Breast epithelium (tissue), 4 donors: ENCODE measurements around the gene TBC1D20. TPM values are rescaled to one million over a fixed set of nuclear protein-coding genes. Genes with fewer than 3 reads are reported as not detected.

Experiments
- DNase-seq, 2 donors: peaks; one replicate each; pipeline ENCODE4 v3.0.0-alpha.2; 2019; ENCODE audit warnings: low spot score in 2 of 2
- H3K27ac ChIP-seq, 2 donors: fragments of 200-600 bp; sonication (generic) in 1 of 2; one replicate each; pipeline ENCODE4 v1.5.1; 2016 to 2019; ENCODE audit warnings: mild to moderate bottlenecking in 1 of 2
- H3K27me3 ChIP-seq, 2 donors: fragments of 200-600 bp; sonication (generic) in 1 of 2; one replicate each; pipeline versions ENCODE4 v1.5.1 to v1.6.0; 2017 to 2019; ENCODE audit warnings: control low read depth in 1 of 2, mild to moderate bottlenecking in 1 of 2
- H3K36me3 ChIP-seq: fragments of 200-600 bp; one replicate; pipeline ENCODE4 v1.5.1; 2019
- H3K4me1 ChIP-seq, 2 donors: fragments of 200-600 bp; sonication (generic); one replicate each; pipeline ENCODE4 v1.5.1; 2016 to 2019; ENCODE audit warnings: control low read depth in 1 of 2
- H3K4me3 ChIP-seq, 3 donors: fragments of 200-600 bp; sonication (generic); 1 replicate in 2 of 3; 2 replicates in 1 of 3; pipeline ENCODE4 v1.5.1; 2016 to 2019; ENCODE audit warnings: mild to moderate bottlenecking in 3 of 3, moderate library complexity in 2 of 3
- H3K9me3 ChIP-seq, 2 donors: fragments of 200-600 bp; sonication (generic) in 1 of 2; one replicate each; pipeline ENCODE4 v1.5.1; 2016 to 2019; ENCODE audit warnings: control low read depth in 1 of 2
- POLR2A ChIP-seq: fragments of 450-650 bp; IDR thresholded peaks from one replicate; pipeline ENCODE4 v1.6.1; 2016; ENCODE audit warnings: antibody characterized with exemption, mild to moderate bottlenecking, moderate library complexity
- POLR2AphosphoS5 ChIP-seq, 3 donors: sonication (generic); formaldehyde crosslinking; IDR thresholded peaks; one replicate each; pipeline ENCODE4 v1.6.1; 2017; ENCODE audit warnings: antibody characterized with exemption in 3 of 3
- intact Hi-C: fragments of 100-400 bp; cut with DNase I; formaldehyde crosslinking; loops from one replicate; pipeline ENCODE4 v1.15.1; 2023; ENCODE audit warnings: low total_unique reads
- total RNA-seq, 3 donors: library from RNA; depleted of rRNA; stranded (reverse); fragments of >200 nt; gene quantifications; one replicate each; pipeline ENCODE4 v1.1.0, GENCODE V29; 2016
- TF ChIP-seq, protein P1 (sequence below), 3 donors: fragments of 450-650 bp; IDR thresholded peaks; one replicate each; pipeline ENCODE4 v1.5.1; 2016 to 2017; ENCODE audit warnings: antibody characterized with exemption in 3 of 3, mild to moderate bottlenecking in 3 of 3, moderate library complexity in 3 of 3

TBC1D20 gene
- total RNA-seq, 3 donors from 2014 or later, result 37.7 to 56.6 (median 42.3) TPM

DNA sequence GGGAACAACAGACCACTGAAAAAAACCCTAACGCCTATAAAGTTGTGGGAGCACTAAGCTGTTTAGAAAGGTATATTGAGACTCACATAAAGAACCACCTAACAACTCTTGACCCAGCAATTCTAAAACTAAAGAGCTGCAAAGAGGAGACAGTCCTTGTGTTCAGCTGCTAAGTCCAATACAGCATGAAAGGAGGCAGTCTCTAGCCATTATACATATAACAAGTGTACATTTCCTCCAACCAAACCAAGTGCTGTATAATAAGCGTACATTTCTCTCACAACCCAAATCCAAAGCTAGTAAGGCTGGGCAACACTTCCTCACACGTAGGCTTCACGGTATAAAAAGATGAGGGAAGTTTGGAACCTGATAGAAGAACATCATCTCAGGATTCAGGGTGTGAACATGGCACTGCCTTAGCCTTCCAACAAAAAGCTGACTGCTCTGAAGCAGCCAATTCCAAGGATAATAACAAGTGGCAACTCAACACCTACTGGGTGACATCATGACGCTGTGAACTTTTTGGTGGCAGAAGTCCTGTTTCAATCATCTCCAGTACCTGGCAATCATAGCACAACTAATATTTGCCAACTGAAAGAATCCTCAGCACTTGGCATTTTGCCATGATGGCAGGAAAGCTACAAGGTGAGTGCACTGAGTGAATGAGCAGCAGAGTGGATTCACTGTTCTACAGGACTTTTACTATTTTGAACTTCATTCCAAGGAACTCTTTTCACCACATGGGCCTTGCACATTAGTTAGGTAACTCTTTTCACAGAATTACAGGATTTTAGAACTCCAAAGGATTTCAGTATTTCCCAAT lies 16.6 kb downstream of the TBC1D20 start:
- H3K4me3 ChIP-seq, result no peak overlapping the region
- H3K4me1 ChIP-seq, result no peaks in the 10 kb centered on the region
- TF ChIP-seq POLR2AphosphoS5 (IDR thresholded peaks at IDR 0.05) (no peak), POLR2A (no peak)
- TF ChIP-seq, protein P1, sequence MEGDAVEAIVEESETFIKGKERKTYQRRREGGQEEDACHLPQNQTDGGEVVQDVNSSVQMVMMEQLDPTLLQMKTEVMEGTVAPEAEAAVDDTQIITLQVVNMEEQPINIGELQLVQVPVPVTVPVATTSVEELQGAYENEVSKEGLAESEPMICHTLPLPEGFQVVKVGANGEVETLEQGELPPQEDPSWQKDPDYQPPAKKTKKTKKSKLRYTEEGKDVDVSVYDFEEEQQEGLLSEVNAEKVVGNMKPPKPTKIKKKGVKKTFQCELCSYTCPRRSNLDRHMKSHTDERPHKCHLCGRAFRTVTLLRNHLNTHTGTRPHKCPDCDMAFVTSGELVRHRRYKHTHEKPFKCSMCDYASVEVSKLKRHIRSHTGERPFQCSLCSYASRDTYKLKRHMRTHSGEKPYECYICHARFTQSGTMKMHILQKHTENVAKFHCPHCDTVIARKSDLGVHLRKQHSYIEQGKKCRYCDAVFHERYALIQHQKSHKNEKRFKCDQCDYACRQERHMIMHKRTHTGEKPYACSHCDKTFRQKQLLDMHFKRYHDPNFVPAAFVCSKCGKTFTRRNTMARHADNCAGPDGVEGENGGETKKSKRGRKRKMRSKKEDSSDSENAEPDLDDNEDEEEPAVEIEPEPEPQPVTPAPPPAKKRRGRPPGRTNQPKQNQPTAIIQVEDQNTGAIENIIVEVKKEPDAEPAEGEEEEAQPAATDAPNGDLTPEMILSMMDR (IDR thresholded peaks at IDR 0.05), result no peak
- DNase-seq, result no peak
- intact Hi-C loops, result loop anchor here (10.0 kb wide), 1 partner anchor 1229 kb away; no protein-coding TSS in a partner anchor
- H3K9me3 ChIP-seq, result no peaks in the 10 kb centered on the region
- H3K27me3 ChIP-seq, result no peaks in the 10 kb centered on the region
- H3K27ac ChIP-seq, result no peak overlapping the region
- no peaks in the 10 kb centered on the region for H3K36me3 ChIP-seq

DNA sequence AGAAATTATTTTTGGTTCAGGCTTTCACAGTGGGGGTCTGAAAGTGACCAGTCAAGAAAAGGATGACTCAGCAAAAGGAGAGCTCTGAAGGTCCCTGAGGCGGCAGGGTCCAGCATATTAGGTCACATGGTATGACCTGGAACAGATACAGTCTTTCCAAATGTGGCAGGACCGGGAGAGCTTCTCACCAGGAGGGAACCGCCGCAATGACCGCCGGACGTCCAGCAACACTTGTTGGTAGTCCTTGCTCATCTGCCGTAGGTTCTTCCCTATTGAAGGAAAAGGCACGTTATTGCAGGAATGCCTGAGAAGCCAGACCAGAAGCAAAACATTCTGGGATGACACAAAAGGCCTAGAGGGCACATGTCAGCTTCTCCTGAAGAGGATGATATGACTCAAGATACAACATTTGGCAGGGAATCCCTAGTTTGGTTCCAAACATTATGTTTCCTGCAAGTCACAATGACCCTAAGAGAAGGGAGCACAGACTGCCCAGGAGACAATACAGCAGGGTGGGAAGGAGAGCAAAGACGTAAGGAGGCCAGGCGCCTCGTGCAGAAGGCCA lies 17.4 kb downstream of the TBC1D20 start:
- H3K36me3 ChIP-seq, result no peaks in the 10 kb centered on the region
- intact Hi-C loops, result loop anchor here (10.0 kb wide), 1 partner anchor 1230 kb away; no protein-coding TSS in a partner anchor

DNA sequence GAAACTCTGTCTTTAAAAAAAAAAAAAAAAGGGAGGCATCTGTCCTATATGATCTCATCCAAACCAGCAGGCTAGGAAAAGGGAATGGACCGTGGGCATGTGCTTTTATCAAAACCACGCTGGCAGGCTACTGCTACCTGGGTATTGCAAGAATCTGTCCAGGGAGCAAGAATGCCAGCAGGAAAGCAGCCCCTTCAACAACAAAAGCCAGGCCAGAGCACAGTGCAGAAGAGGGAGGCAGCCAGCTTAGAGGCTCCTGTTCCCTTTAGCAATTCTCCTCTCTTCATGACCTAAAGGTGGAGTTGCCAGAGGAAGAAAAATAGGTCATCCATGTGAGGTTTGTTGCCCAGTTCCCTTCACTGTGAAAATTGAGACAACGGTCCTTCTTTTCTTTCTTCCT lies 18.2 kb downstream of the TBC1D20 start:
- TF ChIP-seq, protein P1 (IDR thresholded peaks at IDR 0.05), result no peak
- TF ChIP-seq POLR2A (no peak), POLR2AphosphoS5 (IDR thresholded peaks at IDR 0.05) (no peak)
- peak in 1 of 2 donors; percentile 7 for DNase-seq
- no peaks in the 10 kb centered on the region for H3K4me1 ChIP-seq
- H3K27me3 ChIP-seq, result no peaks in the 10 kb centered on the region
- H3K4me3 ChIP-seq, result no peak overlapping the region
- no peaks in the 10 kb centered on the region for H3K36me3 ChIP-seq
- no peak overlapping the region for H3K27ac ChIP-seq
- no peaks in the 10 kb centered on the region for H3K9me3 ChIP-seq
- intact Hi-C loops, result loop anchor here (10.0 kb wide), 1 partner anchor 1231 kb away; no protein-coding TSS in a partner anchor

More for the DNA sequence above, 17.4 kb downstream of the TBC1D20 start:
- Histone ChIP-seq H3K27me3 (no peaks in the 10 kb centered on the region), H3K4me3 (no peak overlapping the region), H3K9me3 (no peaks in the 10 kb centered on the region), H3K27ac (peak overlapping the region in 1 of 2 donors; percentile 20), H3K4me1 (no peaks in the 10 kb centered on the region)
- no peak for DNase-seq
- TF ChIP-seq, protein P1 (IDR thresholded peaks at IDR 0.05), result no peak
- TF ChIP-seq POLR2A (no peak), POLR2AphosphoS5 (IDR thresholded peaks at IDR 0.05) (no peak)

DNA sequence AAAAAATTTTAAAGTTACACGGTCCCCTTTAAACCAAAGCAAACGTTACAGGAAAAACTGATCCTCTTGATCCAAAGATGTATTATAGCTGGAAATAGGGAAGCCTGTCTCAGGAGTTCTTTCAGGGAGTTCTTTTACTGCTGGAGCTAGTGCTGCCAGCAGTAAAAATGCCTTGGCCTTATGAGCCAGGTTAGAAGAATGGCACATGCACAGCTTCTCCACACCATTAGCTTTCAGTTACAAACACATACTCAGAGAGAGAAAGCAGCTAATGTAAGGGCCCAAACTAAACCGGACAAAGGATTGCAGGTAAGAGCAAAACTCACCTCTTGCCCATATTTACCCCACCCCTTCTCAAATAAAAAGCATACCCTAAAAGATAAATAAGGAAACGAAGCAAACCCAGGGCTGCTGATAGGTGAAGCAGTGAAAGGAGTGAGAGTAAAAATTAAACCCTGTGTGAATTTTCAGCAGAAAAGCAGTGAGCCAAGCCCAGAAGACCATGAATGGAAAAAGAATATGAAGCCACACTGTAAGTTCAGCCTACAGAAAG lies 19.0 kb downstream of the TBC1D20 start:
- H3K27me3 ChIP-seq, result no peaks in the 10 kb centered on the region
- intact Hi-C loops, result loop anchor here (10.0 kb wide), 1 partner anchor 1232 kb away; no protein-coding TSS in a partner anchor
- no peaks in the 10 kb centered on the region for H3K36me3 ChIP-seq
- no peaks in the 10 kb centered on the region for H3K4me1 ChIP-seq
- no peaks in the 10 kb centered on the region for H3K9me3 ChIP-seq
- no peak overlapping the region for H3K27ac ChIP-seq
- no peak overlapping the region for H3K4me3 ChIP-seq
- DNase-seq, result no peak
- TF ChIP-seq POLR2AphosphoS5 (IDR thresholded peaks at IDR 0.05), result no peak
- TF ChIP-seq POLR2A, result no peak
- TF ChIP-seq, protein P1 (IDR thresholded peaks at IDR 0.05), result no peak
